ENCODE data around the gene COASY.
A peak's percentile ranks its signal among the peaks of the same experiment; 100 is the strongest.

The COASY gene

GRCh38 chr17:42566883-42567573 lies 5.1 kb downstream of the COASY start, which contains the start of gene MLX:
MLX (plus strand) TSS chr17:42567100; CDS start chr17:42567125, 25 bp downstream.
- Histone ChIP-seq H3K4me1 (peaks cover 34 to 84% (median 59%) of the 10 kb centered on the region in 10 experiments), H3K4me3 (peak within 1 kb of the TSS; percentile 78 to 97 (median 90)), H3K27ac (peak within 1 kb of the TSS; percentile 79 to 90 (median 86)), H4K20me1 (peaks cover 0 to 38% (median 27%) of the 10 kb centered on the region in 11 experiments; a peak in 17 of 22 replicates), H3K4me2 (peak within 1 kb of the TSS; percentile 86 to 98 (median 96)), H3K27me3 (no peaks in the 10 kb centered on the region), H3K9me3 (replicated peaks in 1 of 11) (no peaks in the 10 kb centered on the region), H3K36me3 (peaks cover 68 to 76% (median 72%) of the 10 kb centered on the region in 11 experiments), H3K9ac (peak within 1 kb of the TSS; percentile 85 to 98 (median 90))
- TF ChIP-seq Cebpa-rat (IDR thresholded peaks at IDR 0.05), result no peak

- peaks cover 83 to 85% (median 84%) of the 10 kb centered on the region in 11 experiments for H3K36me3 ChIP-seq
- peak overlapping the region in 8 of 10 experiments; percentile 16 to 97 (median 86); a peak in 14 of 20 replicates for H3K4me3 ChIP-seq
- peaks cover 24 to 89% (median 49%) of the 10 kb centered on the region in 10 experiments for H3K4me1 ChIP-seq
- H3K4me2 ChIP-seq, result peak overlapping the region; percentile 86 to 98 (median 96)
- peaks cover 0 to 53% (median 41%) of the 10 kb centered on the region in 11 experiments; a peak in 18 of 22 replicates for H4K20me1 ChIP-seq
- H3K9me3 ChIP-seq (replicated peaks in 1 of 11), result no peaks in the 10 kb centered on the region
- TF ChIP-seq Cebpa-rat (IDR thresholded peaks at IDR 0.05), result no peak
- H3K27me3 ChIP-seq, result no peaks in the 10 kb centered on the region
- peak overlapping the region in 9 of 11 experiments; percentile 19 to 96 (median 89); a peak in 17 of 22 replicates for H3K9ac ChIP-seq
- H3K27ac ChIP-seq, result peak overlapping the region in 6 of 11 experiments; percentile 5 to 90 (median 86); a peak in 12 of 22 replicates
Observed at GRCh38 chr17:42568341-42569111, 6.6 kb downstream of the COASY start.

GRCh38 chr17:42571435-42572225 lies 9.7 kb downstream of the COASY start:
- H3K4me1 ChIP-seq, result peaks cover 19 to 89% (median 43%) of the 10 kb centered on the region in 10 experiments
- 0 out of 22 replicates have a peak overlapping the region, but pooled peaks of 1 of the 11 experiments have one; percentile 17 for H3K4me2 ChIP-seq
- peaks cover 0 to 79% (median 54%) of the 10 kb centered on the region in 11 experiments; a peak in 19 of 22 replicates for H4K20me1 ChIP-seq
- no peaks in the 10 kb centered on the region for H3K9me3 ChIP-seq (replicated peaks in 1 of 11)
- no peak overlapping the region for H3K27ac ChIP-seq
- peak overlapping the region in 9 of 11 experiments; percentile 0 to 51 (median 28); a peak in 15 of 22 replicates for H3K9ac ChIP-seq
- H3K36me3 ChIP-seq, result peaks cover 72 to 85% (median 81%) of the 10 kb centered on the region in 11 experiments
- H3K27me3 ChIP-seq, result no peaks in the 10 kb centered on the region
- no peak for TF ChIP-seq Cebpa-rat (IDR thresholded peaks at IDR 0.05)
- H3K4me3 ChIP-seq, result no peak overlapping the region

GRCh38 chr17:42573095-42573494 lies 11.1 kb downstream of the COASY start:
- peak overlapping the region in 10 of 11 experiments; percentile 20 to 57 (median 32); a peak in 11 of 22 replicates for H3K9ac ChIP-seq
- peaks cover 72 to 86% (median 81%) of the 10 kb centered on the region in 11 experiments for H3K36me3 ChIP-seq
- H3K27me3 ChIP-seq, result no peaks in the 10 kb centered on the region
- no peaks in the 10 kb centered on the region for H3K9me3 ChIP-seq (replicated peaks in 1 of 11)
- 0 out of 22 replicates have a peak, but pooled peaks of 1 of the 11 experiments have one; percentile 38 for TF ChIP-seq Cebpa-rat (IDR thresholded peaks at IDR 0.05)
- peaks cover 16 to 94% (median 46%) of the 10 kb centered on the region in 10 experiments for H3K4me1 ChIP-seq
- peaks cover 0 to 86% (median 54%) of the 10 kb centered on the region in 11 experiments; a peak in 19 of 22 replicates for H4K20me1 ChIP-seq
- H3K4me3 ChIP-seq, result no peak overlapping the region
- peak overlapping the region in 2 of 11 experiments; percentile 7 to 46; a peak in 5 of 22 replicates for H3K4me2 ChIP-seq
- H3K27ac ChIP-seq, result no peak overlapping the region

- Histone ChIP-seq H3K27ac (no peak overlapping the region), H3K36me3 (peaks cover 59 to 75% (median 69%) of the 10 kb centered on the region in 11 experiments), H3K27me3 (no peaks in the 10 kb centered on the region), H3K4me1 (peaks cover 26 to 94% (median 45%) of the 10 kb centered on the region in 10 experiments), H3K9ac (peak overlapping the region in 6 of 11 experiments; percentile 1 to 34 (median 23); a peak in 2 of 22 replicates), H3K9me3 (replicated peaks in 1 of 11) (no peaks in the 10 kb centered on the region), H3K4me3 (no peak overlapping the region), H3K4me2 (peak overlapping the region in 2 of 11 experiments; percentile 94 to 96; a peak in 1 of 22 replicates), H4K20me1 (peaks cover 0 to 74% (median 44%) of the 10 kb centered on the region in 11 experiments; a peak in 19 of 22 replicates)
- TF ChIP-seq Cebpa-rat (IDR thresholded peaks at IDR 0.05), result no peak
Observed at GRCh38 chr17:42574463-42574862, 12.5 kb downstream of the COASY start.

- peak overlapping the region; percentile 85 to 98 (median 94) for H3K4me2 ChIP-seq
- H4K20me1 ChIP-seq, result peaks cover 0 to 47% (median 25%) of the 10 kb centered on the region in 11 experiments; a peak in 18 of 22 replicates
- no peaks in the 10 kb centered on the region for H3K27me3 ChIP-seq
- H3K4me1 ChIP-seq, result peaks cover 28 to 78% (median 49%) of the 10 kb centered on the region in 10 experiments
- H3K4me3 ChIP-seq, result peak overlapping the region; percentile 56 to 85 (median 75)
- H3K36me3 ChIP-seq, result peaks cover 58 to 75% (median 69%) of the 10 kb centered on the region in 11 experiments
- no peak for TF ChIP-seq Cebpa-rat (IDR thresholded peaks at IDR 0.05)
- peak overlapping the region in 10 of 11 experiments; percentile 35 to 97 (median 94); a peak in 21 of 22 replicates for H3K27ac ChIP-seq
- H3K9ac ChIP-seq, result peak overlapping the region; percentile 84 to 95 (median 90)
- no peaks in the 10 kb centered on the region for H3K9me3 ChIP-seq (replicated peaks in 1 of 11)
Observed at GRCh38 chr17:42577140-42577531, 15.2 kb downstream of the COASY start.

- Histone ChIP-seq H3K4me2 (peak within 1 kb of the TSS; percentile 85 to 98 (median 94)), H3K4me1 (peaks cover 28 to 73% (median 49%) of the 10 kb centered on the region in 10 experiments), H4K20me1 (peaks cover 0 to 42% (median 20%) of the 10 kb centered on the region in 11 experiments; a peak in 17 of 22 replicates), H3K9ac (peak within 1 kb of the TSS; percentile 84 to 95 (median 90)), H3K4me3 (peak within 1 kb of the TSS; percentile 56 to 85 (median 75)), H3K27ac (peak within 1 kb of the TSS; percentile 84 to 97 (median 94)), H3K36me3 (peaks cover 58 to 75% (median 69%) of the 10 kb centered on the region in 11 experiments), H3K9me3 (replicated peaks in 1 of 11) (no peaks in the 10 kb centered on the region), H3K27me3 (no peaks in the 10 kb centered on the region)
- no peak for TF ChIP-seq Cebpa-rat (IDR thresholded peaks at IDR 0.05)
Observed at GRCh38 chr17:42577532-42578281, 15.8 kb downstream of the COASY start, which contains the start of gene PSMC3IP. PSMC3IP (minus strand) TSS chr17:42577729; CDS start chr17:42577686, 43 bp downstream.

Measured in BLaER1 treated with 17β-estradiol and CSF1 and Interleukin-3, amounts not matched to agents 10 nM and 100 nM (cell line).